ENCODE measurements around the gene RAB25.

RAB25 gene

DNA sequence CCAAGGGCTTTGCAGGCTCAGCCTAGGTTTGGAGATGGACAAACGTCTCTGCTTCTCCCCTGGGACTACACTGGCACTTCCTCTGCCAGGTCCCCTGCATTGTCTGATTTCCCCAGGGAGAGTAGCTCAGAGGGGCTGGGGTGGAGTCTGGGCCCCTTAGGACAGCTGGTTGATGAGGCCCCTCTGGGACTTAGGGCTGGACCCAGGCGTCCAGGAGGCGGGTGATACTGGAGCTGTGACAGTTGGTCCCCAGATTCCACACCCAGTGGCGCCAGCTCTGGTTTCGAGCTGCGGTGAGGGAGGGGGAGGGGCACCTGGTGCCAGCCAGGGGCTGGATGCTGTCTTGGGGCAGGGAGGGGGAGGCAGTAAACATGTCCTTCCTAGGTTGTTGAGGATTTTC, 28.7 kb downstream of the RAB25 start:
- no peak for DNase-seq (ENCODE audit: low spot score)
- POLR2A ChIA-PET (ENCODE audit: low non-redundant PET) = no interaction called here
- H3K27ac ChIP-seq = peak overlapping the region; percentile 18; the same call in 1 of the 2 replicates
- CTCF ChIA-PET = interaction anchor here (0.7 to 3.0 kb wide), 3 partner anchors 40 to 136 kb away, joined by 3 to 32 read pairs (median 5); no protein-coding TSS in a partner anchor
- TF ChIP-seq CTCF (conservative IDR thresholded peaks at IDR 0.05; ENCODE audit: low read depth) = no peak

- no peak for DNase-seq (ENCODE audit: low spot score)
- ChIA-PET POLR2A (ENCODE audit: low non-redundant PET) (no interaction called here), CTCF (interaction anchor here (0.7 to 3.0 kb wide), 6 partner anchors 39 to 135 kb away, joined by 3 to 32 read pairs (median 4); no protein-coding TSS in a partner anchor)
- no peak for TF ChIP-seq CTCF (conservative IDR thresholded peaks at IDR 0.05; ENCODE audit: low read depth)
- H3K27ac ChIP-seq = peak overlapping the region; percentile 52
Measured at GRCh38 chr1:156090138-156090839, 29.3 kb downstream of the RAB25 start.

DNA sequence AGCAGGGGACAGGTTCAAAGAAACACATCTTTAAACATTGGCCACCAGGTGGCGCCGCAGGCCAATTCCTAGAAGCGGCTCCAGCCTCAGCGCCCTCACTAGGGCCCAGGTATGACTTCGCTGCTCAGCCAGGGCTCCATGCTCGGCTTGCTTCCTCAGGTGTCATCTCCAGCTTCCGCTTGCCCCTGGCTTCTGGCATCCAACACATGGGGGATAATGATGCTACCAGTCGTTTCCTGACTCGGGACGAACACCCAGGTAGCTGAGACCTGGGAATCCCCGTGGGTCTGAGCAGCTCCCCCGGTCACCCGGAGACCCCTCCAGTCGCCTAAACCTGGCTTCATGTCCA, 29.9 kb downstream of the RAB25 start:
- ChIA-PET POLR2A (ENCODE audit: low non-redundant PET) (no interaction called here), CTCF (interaction anchor here (0.6 to 3.0 kb wide), 10 partner anchors 24 to 136 kb away, joined by 3 to 32 read pairs (median 3); partner anchors contain the start of gene LMNA)
- peak overlapping the region; percentile 52 for H3K27ac ChIP-seq

GRCh38 chr1:156091610-156092009, 30.6 kb downstream of the RAB25 start:
- H3K27ac ChIP-seq = peak overlapping the region; percentile 52
- ChIA-PET CTCF (interaction anchor here (0.7 to 3.0 kb wide), 7 partner anchors 23 to 135 kb away, joined by 3 to 32 read pairs (median 3); partner anchors contain the start of gene LMNA), POLR2A (ENCODE audit: low non-redundant PET) (no interaction called here)
- no peak for DNase-seq (ENCODE audit: low spot score)
- no peak for TF ChIP-seq CTCF (conservative IDR thresholded peaks at IDR 0.05; ENCODE audit: low read depth)

More for the DNA sequence above, 29.9 kb downstream of the RAB25 start:
- DNase-seq (ENCODE audit: low spot score) = peak; percentile 78
- peak; percentile 80 for TF ChIP-seq CTCF (conservative IDR thresholded peaks at IDR 0.05; ENCODE audit: low read depth)

- H3K27ac ChIP-seq = peak overlapping the region; percentile 77
- DNase-seq (ENCODE audit: low spot score) = no peak
- TF ChIP-seq CTCF (conservative IDR thresholded peaks at IDR 0.05; ENCODE audit: low read depth) = no peak
- ChIA-PET CTCF (interaction anchor here (0.5 to 3.1 kb wide), 23 partner anchors 9 to 1034 kb away, joined by 3 to 57 read pairs (median 5); partner anchors contain the start of gene LMNA), POLR2A (ENCODE audit: low non-redundant PET) (interaction anchor here (0.6 kb wide), 1 partner anchor 31 kb away, joined by 7 read pairs; no protein-coding TSS in a partner anchor)
Measured at GRCh38 chr1:156095906-156096508, 35.0 kb downstream of the RAB25 start.

- POLR2A ChIA-PET (ENCODE audit: low non-redundant PET) = no interaction called here
- peak overlapping the region; percentile 77 for H3K27ac ChIP-seq
- DNase-seq (ENCODE audit: low spot score) = peak; percentile 82
Measured at GRCh38 chr1:156096640-156097391, 35.9 kb downstream of the RAB25 start.

More at GRCh38 chr1:156096640-156097391, 35.9 kb downstream of the RAB25 start:
- TF ChIP-seq CTCF (conservative IDR thresholded peaks at IDR 0.05; ENCODE audit: low read depth) = peak; percentile 94
- CTCF ChIA-PET = interaction anchor here (0.6 to 3.1 kb wide), 28 partner anchors 8 to 136 kb away, joined by 3 to 57 read pairs (median 5); partner anchors contain the start of gene LMNA

Data from RWPE1 (cell line).